Cardiac muscle cell (in vitro differentiated cells and primary cell): ENCODE measurements around the gene TMUB1. TPM values are rescaled to one million over a fixed set of nuclear protein-coding genes. Genes with fewer than 3 reads are reported as not detected.

Source experiments
- DNase-seq, 2 donors: peaks; one replicate each; pipeline versions ENCODE4 v3.0.0 to v3.0.0-alpha.2; 2010 to 2017; ENCODE audit warnings: low read depth in 1 of 2, low spot score in 1 of 2
- H3K27ac ChIP-seq: fragments of 200-600 bp; sonication (generic); 2 replicates; pipeline ENCODE4 v1.5.1; 2016
- H3K27me3 ChIP-seq: fragments of 200-600 bp; sonication (generic); 2 replicates; pipeline ENCODE4 v1.6.0; 2016; ENCODE audit warnings: control low read depth
- H3K36me3 ChIP-seq: fragments of 200-600 bp; sonication (generic); 2 replicates; pipeline ENCODE4 v1.5.1; 2016; ENCODE audit warnings: control low read depth
- H3K4me1 ChIP-seq: fragments of 200-600 bp; sonication (generic); 2 replicates; pipeline ENCODE4 v1.8.1; 2017; ENCODE audit warnings: low read depth, mild to moderate bottlenecking, mixed run types
- H3K4me3 ChIP-seq: fragments of 200-600 bp; sonication (generic); 2 replicates; pipeline ENCODE4 v1.5.1; 2016; ENCODE audit warnings: mild to moderate bottlenecking
- H3K9me3 ChIP-seq: fragments of 200-600 bp; sonication (generic); 2 replicates; pipeline ENCODE4 v1.5.1; 2017; ENCODE audit warnings: low read depth, mild to moderate bottlenecking, control low read depth
- polyA plus RNA-seq: library from polyadenylated mRNA; unstranded; fragments of >200 nt; fragmentation: Nextera tagmentation; extraction: Ambion mirVana; gene quantifications from 2 replicates; pipeline ENCODE4 v1.2.1, GENCODE V29; 2016
- total RNA-seq: library from RNA; depleted of rRNA; stranded (reverse); fragments of >200 nt; gene quantifications from 2 replicates; pipeline ENCODE4 v1.2.3, GENCODE V29; 2016
- TF ChIP-seq, protein P1 (sequence below): IDR thresholded peaks from 2 replicates; pipeline ENCODE4 v1.5.1; 2012; ENCODE audit warnings: low read depth, mild to moderate bottlenecking, low read length

The TMUB1 gene
- total and polyA plus RNA-seq, 2 experiments from 2014 or later, result 74.9 to 83.4 TPM

DNA sequence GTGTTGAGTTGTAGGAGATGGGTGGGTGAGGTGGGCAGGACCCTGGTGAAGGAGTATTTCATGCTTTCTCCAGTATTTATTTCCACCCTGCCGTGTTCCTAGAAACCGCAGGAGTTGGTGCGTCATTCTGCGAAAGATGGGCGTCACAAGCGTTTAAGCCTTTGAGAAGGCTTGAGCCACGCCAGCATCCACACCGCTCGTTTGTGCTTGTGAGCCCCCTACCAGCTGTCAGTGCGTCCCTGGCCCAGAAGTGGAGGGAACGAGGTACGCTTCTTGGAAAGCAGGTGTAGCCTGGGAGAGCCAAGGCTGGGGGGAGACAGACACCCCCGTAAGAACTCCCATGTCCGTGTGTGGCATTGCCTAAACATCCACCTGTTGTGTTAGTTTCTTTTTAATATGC is 8.7 kb upstream of the TMUB1 start:
- peaks cover 19% of the 10 kb centered on the region for H3K4me1 ChIP-seq
- no peak for DNase-seq
- H3K27me3 ChIP-seq, result no peaks in the 10 kb centered on the region
- TF ChIP-seq, protein P1, sequence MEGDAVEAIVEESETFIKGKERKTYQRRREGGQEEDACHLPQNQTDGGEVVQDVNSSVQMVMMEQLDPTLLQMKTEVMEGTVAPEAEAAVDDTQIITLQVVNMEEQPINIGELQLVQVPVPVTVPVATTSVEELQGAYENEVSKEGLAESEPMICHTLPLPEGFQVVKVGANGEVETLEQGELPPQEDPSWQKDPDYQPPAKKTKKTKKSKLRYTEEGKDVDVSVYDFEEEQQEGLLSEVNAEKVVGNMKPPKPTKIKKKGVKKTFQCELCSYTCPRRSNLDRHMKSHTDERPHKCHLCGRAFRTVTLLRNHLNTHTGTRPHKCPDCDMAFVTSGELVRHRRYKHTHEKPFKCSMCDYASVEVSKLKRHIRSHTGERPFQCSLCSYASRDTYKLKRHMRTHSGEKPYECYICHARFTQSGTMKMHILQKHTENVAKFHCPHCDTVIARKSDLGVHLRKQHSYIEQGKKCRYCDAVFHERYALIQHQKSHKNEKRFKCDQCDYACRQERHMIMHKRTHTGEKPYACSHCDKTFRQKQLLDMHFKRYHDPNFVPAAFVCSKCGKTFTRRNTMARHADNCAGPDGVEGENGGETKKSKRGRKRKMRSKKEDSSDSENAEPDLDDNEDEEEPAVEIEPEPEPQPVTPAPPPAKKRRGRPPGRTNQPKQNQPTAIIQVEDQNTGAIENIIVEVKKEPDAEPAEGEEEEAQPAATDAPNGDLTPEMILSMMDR, result no peak
- no peaks in the 10 kb centered on the region for H3K36me3 ChIP-seq
- H3K4me3 ChIP-seq, result no peak overlapping the region
- H3K27ac ChIP-seq, result no peak overlapping the region
- H3K9me3 ChIP-seq, result no peaks in the 10 kb centered on the region

DNA sequence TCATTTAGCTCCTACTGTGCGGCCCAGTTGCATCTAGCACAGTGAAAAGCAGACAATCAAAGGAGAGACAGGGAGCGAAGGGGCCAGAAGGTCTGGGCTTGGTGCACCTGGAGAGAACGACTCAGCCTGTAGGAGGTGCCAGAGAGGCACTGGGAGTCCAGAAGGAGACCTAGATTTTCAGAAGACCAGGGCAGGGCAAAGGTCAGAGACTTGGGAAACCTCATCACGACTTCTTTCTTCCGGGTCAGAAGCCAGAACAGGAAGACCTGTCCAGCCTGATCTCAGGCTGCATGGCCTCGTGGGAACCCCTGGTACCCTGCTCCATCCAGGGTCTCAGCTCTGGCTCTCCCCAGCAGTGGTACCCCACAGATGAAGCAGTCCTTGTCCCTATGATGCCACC is 8.1 kb upstream of the TMUB1 start:
- no peaks in the 10 kb centered on the region for H3K9me3 ChIP-seq
- DNase-seq, result no peak

DNA sequence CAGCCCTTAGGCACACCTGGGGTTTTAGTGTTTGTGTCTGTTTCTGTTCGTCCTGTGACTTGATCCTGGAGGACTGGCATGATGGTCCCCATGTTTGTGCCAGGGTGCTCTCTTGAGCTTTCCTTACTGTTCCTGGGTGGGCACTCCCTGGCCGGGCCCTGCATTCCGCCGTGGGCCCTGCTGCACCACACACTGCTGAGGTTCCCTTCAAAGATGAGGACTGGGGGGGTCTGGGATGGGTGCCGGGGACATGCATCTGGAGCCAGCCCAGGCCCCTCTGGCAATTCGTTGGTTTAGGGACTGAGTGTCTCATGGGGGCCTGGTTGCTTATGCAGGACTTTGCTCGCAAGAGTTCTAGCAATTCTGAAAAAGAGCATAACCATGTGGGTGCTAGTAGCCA is 7.7 kb upstream of the TMUB1 start:
- TF ChIP-seq, protein P1, result no peak
- H3K27ac ChIP-seq, result no peak overlapping the region
- DNase-seq, result no peak
- H3K9me3 ChIP-seq, result no peaks in the 10 kb centered on the region
- H3K4me1 ChIP-seq, result peaks cover 19% of the 10 kb centered on the region
- no peak overlapping the region for H3K4me3 ChIP-seq
- H3K36me3 ChIP-seq, result no peaks in the 10 kb centered on the region
- no peaks in the 10 kb centered on the region for H3K27me3 ChIP-seq

More for the DNA sequence above, 8.1 kb upstream of the TMUB1 start:
- H3K4me3 ChIP-seq, result no peak overlapping the region
- H3K4me1 ChIP-seq, result peaks cover 19% of the 10 kb centered on the region
- TF ChIP-seq, protein P1, result peak; percentile 61
- no peak overlapping the region for H3K27ac ChIP-seq
- H3K36me3 ChIP-seq, result no peaks in the 10 kb centered on the region
- no peaks in the 10 kb centered on the region for H3K27me3 ChIP-seq

DNA sequence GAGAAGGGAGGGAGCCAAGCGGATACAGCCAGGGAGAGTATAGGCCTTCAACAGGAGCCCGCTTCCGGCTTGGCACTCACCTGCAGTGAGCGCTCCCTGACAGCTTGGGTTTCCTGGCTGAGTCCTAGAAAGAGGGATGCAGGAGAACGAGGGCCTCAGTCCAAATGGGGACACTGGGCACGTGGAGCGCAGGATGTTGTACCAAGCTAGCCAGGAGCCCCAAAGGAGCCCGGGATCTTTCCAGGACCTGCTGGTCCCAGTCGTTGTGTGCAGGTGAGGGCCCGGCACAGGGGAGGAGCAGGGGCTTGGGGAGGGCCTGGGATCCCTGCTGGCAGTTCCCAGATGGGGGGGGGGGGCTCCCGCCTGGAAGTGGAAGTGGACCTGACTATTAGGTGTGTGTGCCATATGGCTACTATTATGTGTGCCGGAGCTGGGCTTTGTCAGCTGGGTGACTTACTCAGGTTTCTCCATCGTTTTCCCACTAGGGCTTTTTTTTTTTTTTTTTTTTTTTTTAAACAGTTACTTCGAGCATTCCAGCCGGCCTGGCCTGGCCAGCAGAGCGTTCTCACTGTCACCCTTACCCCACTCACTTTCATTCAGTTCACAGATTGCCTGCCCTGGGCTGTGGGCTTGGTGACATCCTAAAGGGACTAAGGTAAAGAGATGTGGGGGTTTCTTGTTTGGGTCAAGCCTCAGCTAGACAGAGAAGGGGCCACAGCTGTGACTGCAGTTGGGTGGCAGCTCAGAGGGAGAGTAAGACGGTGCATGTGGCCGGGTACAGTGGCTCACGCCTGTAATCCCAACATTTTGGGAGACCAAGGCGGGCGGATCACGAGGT is 6.8 kb upstream of the TMUB1 start:
- TF ChIP-seq, protein P1, result no peak
- Histone ChIP-seq H3K9me3 (no peaks in the 10 kb centered on the region), H3K36me3 (no peaks in the 10 kb centered on the region), H3K27me3 (no peaks in the 10 kb centered on the region), H3K4me3 (no peak overlapping the region), H3K27ac (no peak overlapping the region), H3K4me1 (peaks cover 22% of the 10 kb centered on the region)
- DNase-seq, result no peak

DNA sequence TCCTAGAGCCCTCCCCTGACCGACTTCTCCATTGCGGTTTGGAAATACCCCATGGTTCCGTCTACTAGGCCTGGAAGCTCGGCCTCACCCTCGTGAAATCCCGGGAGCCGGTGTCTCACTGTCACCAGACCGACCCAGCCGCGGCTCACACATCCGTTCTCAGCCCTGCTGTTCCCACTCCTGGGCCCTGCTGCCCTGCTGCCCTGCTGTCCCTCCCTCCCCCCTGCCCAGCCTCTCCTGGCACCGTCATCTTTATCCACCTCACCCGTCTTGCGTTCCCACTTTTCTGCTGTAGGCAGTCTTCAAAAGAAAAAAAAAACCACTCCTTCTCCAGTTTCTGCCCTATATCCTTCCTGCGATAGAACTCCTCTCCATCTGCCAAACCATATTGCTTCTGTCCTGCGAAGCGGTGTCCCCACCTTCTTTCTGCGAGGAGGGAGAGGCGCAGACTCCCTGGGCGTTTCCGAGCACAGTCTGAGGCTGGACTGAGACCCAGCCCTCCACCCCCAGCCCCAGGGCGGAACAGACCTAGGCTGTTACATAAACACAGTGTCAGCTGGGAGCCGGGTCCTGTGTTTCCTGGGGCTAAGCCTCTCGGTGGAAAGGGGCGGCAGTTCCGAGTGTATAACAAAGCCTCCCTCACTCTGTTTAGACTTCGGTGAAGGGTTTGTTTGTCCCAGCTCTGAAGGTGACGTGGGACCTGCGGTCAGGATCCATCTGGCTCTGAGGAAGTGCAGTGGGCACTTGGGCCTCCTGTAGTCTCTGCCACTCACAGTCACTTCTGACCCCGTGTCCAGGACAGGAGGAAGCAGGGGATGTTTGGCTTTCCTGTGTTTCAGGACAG is 5.8 kb upstream of the TMUB1 start:
- peak in 1 of 2 donors; percentile 57 for DNase-seq
- H3K9me3 ChIP-seq, result no peaks in the 10 kb centered on the region
- TF ChIP-seq, protein P1, result no peak
- H3K27me3 ChIP-seq, result no peaks in the 10 kb centered on the region
- H3K4me3 ChIP-seq, result no peak overlapping the region
- H3K27ac ChIP-seq, result no peak overlapping the region
- H3K4me1 ChIP-seq, result peaks cover 24% of the 10 kb centered on the region
- H3K36me3 ChIP-seq, result no peaks in the 10 kb centered on the region
